ENCODE data around the gene IRF9. TPM values are rescaled to one million over a fixed set of nuclear protein-coding genes. Genes with fewer than 3 reads are reported as not detected.
A peak's percentile ranks its signal among the peaks of the same experiment; 100 is the strongest.

IRF9 gene
- total and polyA plus RNA-seq, 10 donors = 85.8 to 265 (median 156) TPM

- no peak for DNase-seq
Observed at GRCh38 chr14:24129410-24129998, 31.6 kb upstream of the IRF9 start.

GRCh38 chr14:24130380-24130716, 30.7 kb upstream of the IRF9 start, which contains the start of gene FITM1:
Gene FITM1, plus strand, starts transcription at chr14:24130659. Its CDS starts 905 bp downstream, at chr14:24131564.
- H3K36me3 ChIP-seq = peaks cover 0 to 5% (median 0%) of the 10 kb centered on the region in 6 donors
- no peaks in the 10 kb centered on the region for H3K9me3 ChIP-seq
- DNase-seq = no peak
- H3K27ac ChIP-seq = peak within 1 kb of the TSS; percentile 60 to 92 (median 80)
- intact Hi-C loops (cut with DNase I; ENCODE audit: low total_unique reads) = no loop called here
- 75 to 87% (median 78%) methylated on average over 5 of the region's 5 CpGs for WGBS, 5 donors
- H3K27me3 ChIP-seq (replicated peaks in 1 of 7) = no peaks in the 10 kb centered on the region
- H3K4me3 ChIP-seq = peak within 1 kb of the TSS in 2 of 8 donors; percentile 0 to 34
- peaks cover 8 to 65% (median 37%) of the 10 kb centered on the region in 6 donors for H3K4me1 ChIP-seq
- TF ChIP-seq POLR2AphosphoS5 (IDR thresholded peaks at IDR 0.05) (no peak), POLR2A (IDR thresholded peaks at IDR 0.05) (no peak), CTCF (IDR thresholded peaks at IDR 0.05 in 8 of 11, conservative IDR thresholded peaks at IDR 0.05 in 3 of 11) (no peak)

More at GRCh38 chr14:24129410-24129998, 31.6 kb upstream of the IRF9 start:
- peaks cover 0 to 11% (median under 1%) of the 10 kb centered on the region in 6 donors for H3K36me3 ChIP-seq
- H3K4me3 ChIP-seq = no peak overlapping the region
- WGBS, 5 donors = 90 to 97% (median 95%) methylated on average over 8 of the region's 8 CpGs
- no peaks in the 10 kb centered on the region for H3K27me3 ChIP-seq (replicated peaks in 1 of 7)
- H3K4me1 ChIP-seq = peaks cover 6 to 58% (median 33%) of the 10 kb centered on the region in 6 donors
- TF ChIP-seq POLR2AphosphoS5 (IDR thresholded peaks at IDR 0.05) (no peak), POLR2A (IDR thresholded peaks at IDR 0.05) (no peak), CTCF (IDR thresholded peaks at IDR 0.05 in 8 of 11, conservative IDR thresholded peaks at IDR 0.05 in 3 of 11) (no peak)
- intact Hi-C loops (cut with DNase I; ENCODE audit: low total_unique reads) = no loop called here
- peak overlapping the region in 2 of 8 donors; percentile 86 to 92 for H3K27ac ChIP-seq
- no peaks in the 10 kb centered on the region for H3K9me3 ChIP-seq

- Histone ChIP-seq H3K4me3 (peak overlapping the region in 2 of 8 donors; percentile 0 to 34), H3K36me3 (peaks cover 0 to 5% (median 0%) of the 10 kb centered on the region in 6 donors), H3K27me3 (replicated peaks in 1 of 7) (no peaks in the 10 kb centered on the region), H3K4me1 (peaks cover 11 to 71% (median 40%) of the 10 kb centered on the region in 6 donors), H3K27ac (peak overlapping the region; percentile 60 to 92 (median 80)), H3K9me3 (no peaks in the 10 kb centered on the region)
- WGBS, 5 donors = 57 to 64% (median 59%) methylated on average over 5 to 7 of the region's 7 CpGs
- peak; percentile 82 for DNase-seq
- peak; percentile 15 to 72 (median 67) for TF ChIP-seq POLR2AphosphoS5 (IDR thresholded peaks at IDR 0.05)
- TF ChIP-seq POLR2A (IDR thresholded peaks at IDR 0.05) = no peak
- no peak for TF ChIP-seq CTCF (IDR thresholded peaks at IDR 0.05 in 8 of 11, conservative IDR thresholded peaks at IDR 0.05 in 3 of 11)
- intact Hi-C loops (cut with DNase I; ENCODE audit: low total_unique reads) = no loop called here
Observed at GRCh38 chr14:24130717-24131548, 30.1 kb upstream of the IRF9 start.

- Histone ChIP-seq H3K27ac (peak overlapping the region; percentile 60 to 92 (median 80)), H3K9me3 (no peaks in the 10 kb centered on the region), H3K4me3 (peak overlapping the region in 2 of 8 donors; percentile 0 to 34), H3K36me3 (peaks cover 0 to 5% (median 0%) of the 10 kb centered on the region in 6 donors), H3K27me3 (replicated peaks in 1 of 7) (no peaks in the 10 kb centered on the region), H3K4me1 (peaks cover 11 to 74% (median 42%) of the 10 kb centered on the region in 6 donors)
- TF ChIP-seq POLR2A (IDR thresholded peaks at IDR 0.05) = no peak
- no peak for TF ChIP-seq CTCF (IDR thresholded peaks at IDR 0.05 in 8 of 11, conservative IDR thresholded peaks at IDR 0.05 in 3 of 11)
- no peak for TF ChIP-seq POLR2AphosphoS5 (IDR thresholded peaks at IDR 0.05)
- WGBS, 5 donors = 56 to 88% (median 78%) methylated on average over 8 to 15 of the region's 15 CpGs
- intact Hi-C loops (cut with DNase I; ENCODE audit: low total_unique reads) = no loop called here
- DNase-seq = no peak
Observed at GRCh38 chr14:24131549-24131966, 29.5 kb upstream of the IRF9 start.

All from spleen (tissue), 11 donors.